Posterior vena cava (tissue), 2 donors: ENCODE results near the gene CBFA2T2. TPM values are rescaled to one million over a fixed set of nuclear protein-coding genes. Genes with fewer than 3 reads are reported as not detected.

Experiments used
- DNase-seq: peaks from one replicate; pipeline ENCODE4 v3.0.0-alpha.2; 2020; ENCODE audit warnings: low spot score
- intact Hi-C, 2 donors: fragments of 100-400 bp; cut with DNase I; formaldehyde crosslinking; loops; one replicate each; pipeline versions ENCODE4 v1.14.1 to v1.14.2; 2022 to 2023
- total RNA-seq, 2 donors: library from RNA; stranded (reverse); fragmentation: NEBNext Ultra II Directional; extraction: Animal tissue kit (Norgen Biotek cat#: 25700); gene quantifications; one replicate each; pipeline ENCODE4 v1.2.1, GENCODE V29; 2021
- donor health status: DM: yes; HTN: yes; CAD: no.
- donor health status: DM: yes; HTN: yes; CAD: no.

CBFA2T2 gene
- total RNA-seq, 2 donors from 2014 or later = 11.0 to 12.0 TPM

DNA sequence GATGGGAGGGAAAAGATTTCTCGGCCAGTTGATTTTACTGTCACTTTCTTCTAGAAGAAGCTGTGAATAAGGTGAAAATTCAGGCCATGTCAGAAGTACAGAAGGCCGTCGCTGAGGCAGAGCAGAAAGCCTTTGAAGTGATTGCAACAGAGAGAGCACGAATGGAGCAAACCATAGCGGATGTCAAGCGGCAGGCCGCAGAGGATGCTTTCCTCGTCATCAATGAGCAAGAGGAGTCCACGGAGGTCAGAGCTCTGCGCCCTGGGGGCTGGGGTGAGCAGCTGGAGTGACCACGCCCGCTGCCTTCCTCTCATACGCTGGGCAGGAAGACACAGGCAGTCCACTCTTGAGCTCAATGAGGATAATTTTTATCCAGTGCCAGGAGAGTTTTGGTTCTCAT lies 150.4 kb downstream of the CBFA2T2 start:
- intact Hi-C loops = loop anchor here in 1 of 2 donors (10.0 kb wide), 1 partner anchor 625 kb away; no protein-coding TSS in a partner anchor
- DNase-seq = no peak

DNA sequence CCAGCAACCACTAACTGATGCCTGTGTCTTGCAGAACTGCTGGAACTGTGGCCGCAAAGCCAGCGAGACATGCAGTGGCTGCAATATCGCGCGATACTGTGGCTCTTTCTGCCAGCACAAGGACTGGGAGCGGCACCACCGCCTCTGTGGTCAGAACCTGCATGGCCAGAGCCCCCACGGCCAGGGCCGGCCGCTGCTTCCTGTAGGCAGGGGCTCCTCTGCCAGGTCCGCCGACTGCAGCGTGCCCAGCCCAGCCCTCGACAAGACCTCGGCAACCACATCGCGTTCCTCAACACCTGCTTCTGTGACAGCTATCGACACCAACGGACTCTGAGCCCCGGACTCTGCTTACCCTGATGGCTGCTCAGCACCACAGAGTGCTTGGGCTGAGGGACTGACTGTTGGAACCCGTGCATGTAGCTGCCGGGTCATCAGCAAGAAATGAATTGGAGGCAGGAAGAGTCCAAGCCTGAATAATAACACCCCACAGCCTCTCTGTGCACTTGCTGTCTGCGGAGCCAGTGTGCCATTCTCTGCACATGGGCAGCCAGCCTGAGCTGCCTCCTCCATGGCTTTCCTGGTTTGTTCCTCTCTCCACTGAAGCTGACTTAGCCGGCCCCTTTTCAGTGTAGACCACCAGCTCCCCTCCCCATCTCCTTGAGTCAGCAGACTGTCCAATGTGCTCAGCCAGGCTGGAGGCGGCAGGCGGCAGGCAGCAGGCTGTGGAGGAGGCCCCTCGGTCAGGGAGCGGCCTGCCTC lies 154.6 kb downstream of the CBFA2T2 start:
- intact Hi-C loops = loop anchor here in 1 of 2 donors (1.0 to 10.0 kb wide), 2 partner anchors 33 to 630 kb away; no protein-coding TSS in a partner anchor
- DNase-seq = no peak

DNA sequence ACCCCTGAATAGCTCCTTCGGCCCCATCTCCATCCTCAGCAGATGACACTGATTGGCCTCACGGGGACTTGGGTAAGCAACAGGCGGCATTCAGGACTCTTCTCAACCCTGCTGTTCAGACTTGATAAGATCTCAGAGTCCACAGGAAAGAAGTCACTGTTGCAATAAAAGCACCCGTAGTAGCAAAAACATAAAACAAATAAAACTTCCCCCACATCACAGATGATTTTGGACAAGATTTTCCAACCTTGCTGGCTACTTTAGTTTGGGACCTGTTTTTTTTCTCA lies 155.1 kb downstream of the CBFA2T2 start:
- intact Hi-C loops = loop anchor here in 1 of 2 donors (1.0 to 10.0 kb wide), 2 partner anchors 34 to 630 kb away; no protein-coding TSS in a partner anchor
- no peak for DNase-seq

DNA sequence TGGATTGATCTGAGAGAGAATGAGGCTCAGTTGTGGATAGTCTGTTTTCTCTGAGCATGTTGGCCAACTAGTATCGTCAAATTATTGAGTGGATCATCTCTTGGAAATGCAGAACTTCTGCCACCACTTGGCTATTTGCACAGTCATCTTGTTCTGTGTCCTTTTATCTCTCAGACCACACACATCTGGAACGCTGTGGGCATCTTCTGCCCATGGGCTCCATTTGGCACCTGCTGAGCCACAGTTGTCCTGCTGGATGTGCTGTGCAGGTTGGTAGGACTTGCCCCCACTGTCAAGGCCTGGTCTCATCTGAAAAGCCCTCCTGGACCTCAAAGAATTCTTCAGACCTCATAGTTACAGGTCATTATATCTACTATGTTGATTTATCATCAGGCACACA lies 155.5 kb downstream of the CBFA2T2 start:
- intact Hi-C loops = loop anchor here in 1 of 2 donors (1.0 to 10.0 kb wide), 2 partner anchors 34 to 631 kb away; no protein-coding TSS in a partner anchor
- no peak for DNase-seq

DNA sequence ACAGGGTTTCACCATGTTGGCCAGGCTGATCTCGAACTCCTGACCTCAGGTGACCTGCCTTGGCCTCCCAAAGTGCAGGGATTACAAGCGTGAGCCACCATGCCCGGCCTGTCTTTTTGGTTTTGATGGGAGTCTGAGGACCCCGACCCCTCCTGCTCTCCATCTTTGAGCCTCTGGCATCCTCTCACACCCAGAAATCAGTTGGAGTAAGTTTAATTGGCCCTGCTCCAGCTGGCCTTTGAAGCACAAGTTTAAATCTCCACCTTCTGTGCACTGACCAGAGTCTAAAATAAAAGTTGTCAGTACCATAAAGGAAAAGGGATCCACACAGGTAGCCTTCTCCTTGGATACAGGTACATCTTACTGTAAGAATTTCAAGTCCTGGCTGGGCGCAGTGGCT lies 156.3 kb downstream of the CBFA2T2 start:
- no peak for DNase-seq
- intact Hi-C loops = loop anchor here in 1 of 2 donors (10.0 kb wide), 1 partner anchor 631 kb away; no protein-coding TSS in a partner anchor

DNA sequence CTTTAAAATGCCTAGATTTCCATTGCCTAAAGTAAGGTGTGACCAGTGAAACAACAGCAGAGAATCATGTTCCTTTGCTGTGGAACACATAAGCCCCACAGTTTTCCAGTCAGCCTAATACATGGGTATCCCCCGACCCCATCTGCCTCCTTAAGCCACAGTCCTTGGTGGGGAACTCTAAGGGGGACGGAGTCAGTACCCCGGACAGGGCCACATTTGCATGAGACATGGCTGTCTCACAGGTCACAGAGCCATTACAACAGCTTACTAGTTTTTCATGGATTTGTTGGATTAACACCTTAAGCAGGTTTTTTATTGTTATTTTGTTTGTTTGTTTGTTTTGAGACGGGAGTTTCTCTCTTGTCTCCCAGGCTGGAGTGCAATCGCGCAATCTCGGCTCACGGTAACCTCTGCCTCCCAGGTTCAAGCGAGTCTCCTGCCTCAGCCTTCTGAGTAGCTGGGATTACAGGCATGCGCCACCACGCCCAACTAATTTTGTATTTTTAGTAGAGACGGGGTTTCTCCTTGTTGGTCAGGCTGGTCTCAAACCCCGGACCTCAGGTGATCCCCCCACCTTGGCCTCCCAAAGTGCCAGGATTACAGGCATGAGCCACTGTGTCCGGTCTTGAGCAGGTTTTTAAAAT lies 157.2 kb downstream of the CBFA2T2 start:
- intact Hi-C loops = loop anchor here in 1 of 2 donors (10.0 kb wide), 1 partner anchor 632 kb away; no protein-coding TSS in a partner anchor
- peak; percentile 43 for DNase-seq

DNA sequence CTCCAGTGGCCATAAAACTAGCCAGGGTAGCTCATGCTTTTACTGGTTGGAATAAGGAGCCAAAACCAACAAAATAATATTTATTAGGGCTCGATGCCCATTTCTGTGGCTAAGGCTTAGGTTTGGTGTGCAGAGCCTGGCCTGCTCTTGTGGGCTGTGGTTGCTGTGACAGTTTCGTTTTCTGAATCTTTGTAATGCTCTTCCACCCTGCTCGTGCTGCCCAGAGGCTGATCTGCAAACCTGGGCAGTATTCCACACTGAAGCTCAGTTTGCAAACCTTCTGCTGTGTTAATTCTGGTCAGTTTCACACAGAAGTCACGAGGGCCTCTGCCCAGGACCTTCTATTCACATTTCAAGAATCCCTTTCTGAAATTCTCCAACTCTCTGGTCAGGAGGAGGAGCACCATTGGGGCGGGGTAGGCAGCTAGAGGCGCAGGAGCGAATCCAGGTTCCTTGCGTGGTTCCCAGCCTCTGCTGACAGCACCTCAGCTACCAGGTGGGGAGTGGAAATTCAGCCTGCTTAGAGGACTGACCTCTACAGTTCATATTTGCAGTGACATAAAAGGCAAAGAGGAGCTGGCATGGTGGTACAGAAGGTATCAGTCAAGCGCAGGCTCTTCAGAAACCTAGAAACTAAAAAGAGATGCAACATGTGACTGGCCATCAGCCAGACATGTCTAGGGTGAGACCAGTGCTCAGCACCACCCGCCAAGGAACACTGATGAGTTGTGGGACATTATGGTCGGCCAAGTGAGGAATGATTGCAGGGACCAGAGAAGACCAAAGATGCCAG lies 157.9 kb downstream of the CBFA2T2 start:
- intact Hi-C loops = loop anchor here in 1 of 2 donors (10.0 kb wide), 1 partner anchor 633 kb away; no protein-coding TSS in a partner anchor
- DNase-seq = peak; percentile 79

DNA sequence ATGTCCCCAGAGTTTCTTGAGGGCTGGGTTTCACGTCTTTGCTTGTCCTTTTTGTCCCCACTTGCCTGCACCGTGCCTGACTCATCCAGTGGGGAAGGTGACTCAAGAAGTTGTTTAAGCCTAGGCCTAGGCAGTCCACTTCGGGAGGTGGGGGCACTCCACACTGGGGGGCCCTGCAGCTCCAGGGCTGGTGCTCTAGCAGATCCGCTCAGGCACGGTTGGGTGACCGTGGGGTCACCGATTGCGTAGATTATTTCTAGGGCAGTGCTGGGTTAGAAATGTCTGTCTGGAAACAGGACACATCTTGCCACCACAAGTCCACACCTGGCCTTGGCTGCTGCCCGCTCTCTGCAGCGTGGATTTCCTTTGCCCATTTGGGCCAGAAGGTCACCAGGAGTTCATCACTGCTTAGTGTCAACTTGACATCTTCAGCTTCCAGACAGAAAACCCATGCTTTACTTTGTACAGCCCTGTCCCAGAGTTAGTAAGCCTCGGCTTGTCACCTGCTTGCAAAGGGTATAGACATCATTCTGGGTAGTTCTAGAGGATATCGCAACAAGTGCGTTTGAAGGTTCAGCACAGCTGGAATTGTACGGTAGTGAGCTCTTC lies 158.6 kb downstream of the CBFA2T2 start:
- DNase-seq = peak; percentile 78
- intact Hi-C loops = loop anchor here in 1 of 2 donors (10.0 kb wide), 1 partner anchor 634 kb away; no protein-coding TSS in a partner anchor

DNA sequence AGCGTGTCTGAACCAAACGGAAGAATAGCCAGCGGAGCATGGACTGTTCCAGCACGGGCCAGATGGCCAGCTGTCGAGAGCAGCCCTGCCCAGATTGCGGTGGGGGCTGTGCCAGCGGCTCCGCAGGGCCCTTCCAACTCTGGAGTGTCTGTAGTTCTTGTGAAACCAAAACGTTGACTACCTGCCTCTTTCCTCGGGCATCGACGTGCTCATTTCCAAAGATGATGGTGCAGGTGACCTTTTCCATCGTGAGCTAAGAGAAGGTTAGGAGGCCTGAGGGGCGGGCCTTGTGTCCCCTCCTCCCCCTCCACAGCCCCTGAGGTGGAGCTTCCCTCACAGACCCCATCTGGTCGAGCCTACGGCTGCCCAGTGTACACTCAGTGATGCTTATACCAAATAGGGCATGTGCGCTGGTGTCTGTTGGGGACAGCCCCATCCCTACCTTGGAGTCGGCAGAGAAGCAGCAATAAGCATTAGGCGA lies 159.3 kb downstream of the CBFA2T2 start:
- intact Hi-C loops = loop anchor here in 1 of 2 donors (10.0 kb wide), 1 partner anchor 634 kb away; no protein-coding TSS in a partner anchor
- peak; percentile 82 for DNase-seq

DNA sequence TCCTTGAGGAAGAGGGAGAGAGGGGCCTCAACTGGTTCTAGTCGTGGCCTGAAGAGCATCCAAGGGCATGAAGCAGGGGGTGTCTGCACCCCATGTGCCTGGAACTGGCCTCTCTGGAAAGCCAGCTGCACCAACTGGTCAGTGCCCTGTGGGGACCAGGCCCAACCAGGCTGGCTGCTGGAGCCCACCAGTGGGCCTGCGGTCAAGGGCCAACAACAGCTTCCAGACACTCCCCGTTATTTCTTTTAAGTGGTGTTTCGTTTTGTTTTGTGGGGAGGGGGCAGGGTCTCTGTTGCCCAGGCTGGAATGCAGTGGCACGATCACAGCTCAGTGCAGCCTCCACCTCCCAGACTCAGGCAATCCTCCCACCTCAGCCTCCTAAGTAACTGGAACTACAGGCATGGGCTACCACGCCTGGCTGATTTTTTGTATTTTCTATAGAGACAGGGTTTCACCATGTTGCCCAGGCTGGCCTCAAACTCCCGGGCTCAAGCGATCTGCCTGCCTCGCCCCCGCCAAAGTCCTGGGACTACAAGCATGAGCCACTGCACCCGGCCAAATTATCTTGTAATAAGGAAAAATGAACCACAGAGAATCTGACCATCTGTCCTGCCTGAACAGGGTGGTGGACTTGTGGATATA lies 160.3 kb downstream of the CBFA2T2 start:
- intact Hi-C loops = loop anchor here (10.0 kb wide), 2 partner anchors 185 to 235 kb away; no protein-coding TSS in a partner anchor
- DNase-seq = peak; percentile 75

DNA sequence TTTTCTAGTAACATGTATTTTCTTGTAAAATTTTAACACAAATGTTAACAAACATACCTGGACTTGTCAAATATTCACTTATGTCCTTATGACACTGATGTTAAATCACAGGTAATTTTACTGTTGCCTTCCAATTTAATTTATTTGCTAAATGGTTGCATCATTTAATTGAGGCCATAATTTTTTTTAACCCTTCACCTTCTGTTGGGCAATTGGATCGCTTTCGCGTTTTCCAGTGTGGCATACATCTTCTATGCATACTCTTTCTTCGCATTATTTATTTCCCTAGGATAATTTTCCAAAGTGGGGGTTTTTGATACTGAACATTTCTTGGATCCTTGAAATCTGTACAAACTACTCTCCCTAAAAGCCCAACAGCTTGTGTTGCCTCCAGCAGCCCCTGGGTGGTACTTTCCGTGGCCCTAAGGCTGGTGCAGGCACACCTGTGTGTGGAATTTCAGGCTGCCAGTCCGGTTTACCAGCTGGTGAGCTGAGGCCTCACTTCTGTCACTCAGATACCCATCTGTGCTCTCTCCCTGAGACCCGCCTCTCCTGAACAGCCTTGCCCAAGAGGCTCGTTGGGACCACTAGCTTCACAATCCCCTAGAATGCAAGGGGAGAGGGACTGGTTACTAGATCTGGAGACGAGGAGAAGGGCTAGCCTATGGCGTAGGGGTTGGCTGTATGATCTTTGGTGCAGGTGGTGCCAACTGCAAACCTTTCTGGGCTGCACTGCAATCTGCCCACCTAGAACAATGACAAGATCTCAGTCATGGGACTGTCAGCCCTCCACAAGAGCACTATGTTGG lies 161.1 kb downstream of the CBFA2T2 start:
- peak; percentile 13 for DNase-seq
- intact Hi-C loops = loop anchor here (10.0 kb wide), 2 partner anchors 186 to 236 kb away; no protein-coding TSS in a partner anchor

DNA sequence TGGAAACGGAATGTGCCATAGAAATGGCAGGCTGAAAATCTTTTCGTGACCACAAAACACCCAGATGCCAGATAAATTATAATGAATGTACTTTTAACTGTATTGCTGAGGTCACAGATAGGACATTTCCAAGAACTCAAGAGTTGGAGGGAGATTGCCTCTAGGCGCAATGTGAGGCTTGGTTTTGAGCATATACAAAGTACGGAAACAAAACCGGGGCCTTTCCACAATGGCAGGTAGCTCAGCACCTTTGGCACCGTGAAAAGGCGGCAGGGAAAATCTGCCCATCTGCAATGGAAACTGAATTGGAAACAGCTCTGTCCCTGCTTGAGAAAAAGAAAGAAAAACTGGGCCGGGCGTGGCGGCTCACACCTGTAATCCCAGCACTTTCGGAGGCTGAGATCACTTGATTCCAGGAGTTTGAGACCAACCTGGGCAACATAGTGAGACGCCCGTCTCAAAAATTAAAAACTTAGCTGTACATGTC lies 161.7 kb downstream of the CBFA2T2 start:
- intact Hi-C loops = loop anchor here (10.0 kb wide), 2 partner anchors 187 to 237 kb away; no protein-coding TSS in a partner anchor
- peak; percentile 32 for DNase-seq

DNA sequence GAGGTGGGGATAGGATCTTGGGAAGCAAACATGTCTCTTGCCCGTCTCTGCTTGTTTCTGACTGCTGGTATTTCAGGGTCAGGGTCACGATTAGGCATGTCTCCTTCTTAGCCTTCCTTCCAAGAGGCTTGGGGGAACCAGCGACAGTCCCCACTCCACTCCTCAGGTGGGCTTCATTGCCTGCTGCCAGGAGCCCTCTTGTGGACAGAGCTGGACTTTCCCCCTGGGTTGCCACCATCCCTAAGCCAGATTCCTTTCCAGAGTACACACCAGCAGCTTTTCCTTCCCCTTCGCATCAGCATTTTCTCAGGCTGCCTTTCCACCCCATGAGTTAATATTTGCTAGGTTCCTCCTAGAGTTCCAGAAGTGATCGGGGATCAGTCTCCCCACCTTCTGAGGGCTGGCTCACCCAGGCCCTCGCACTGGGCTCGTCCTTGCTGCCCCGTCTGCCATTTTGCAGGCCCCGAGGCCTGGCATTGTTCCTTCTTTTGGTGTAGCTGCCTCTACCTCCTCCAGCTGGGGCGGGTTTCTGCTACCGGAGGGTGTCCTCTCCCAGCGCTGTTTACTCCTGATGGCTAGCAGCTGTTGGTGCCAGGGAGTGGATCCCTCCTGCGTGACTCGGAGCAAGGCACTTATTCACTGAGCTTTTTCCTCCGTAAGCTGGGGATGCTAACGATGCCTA lies 163.5 kb downstream of the CBFA2T2 start:
- intact Hi-C loops = loop anchor here (10.0 kb wide), 2 partner anchors 189 to 239 kb away; no protein-coding TSS in a partner anchor
- DNase-seq = peak; percentile 84

DNA sequence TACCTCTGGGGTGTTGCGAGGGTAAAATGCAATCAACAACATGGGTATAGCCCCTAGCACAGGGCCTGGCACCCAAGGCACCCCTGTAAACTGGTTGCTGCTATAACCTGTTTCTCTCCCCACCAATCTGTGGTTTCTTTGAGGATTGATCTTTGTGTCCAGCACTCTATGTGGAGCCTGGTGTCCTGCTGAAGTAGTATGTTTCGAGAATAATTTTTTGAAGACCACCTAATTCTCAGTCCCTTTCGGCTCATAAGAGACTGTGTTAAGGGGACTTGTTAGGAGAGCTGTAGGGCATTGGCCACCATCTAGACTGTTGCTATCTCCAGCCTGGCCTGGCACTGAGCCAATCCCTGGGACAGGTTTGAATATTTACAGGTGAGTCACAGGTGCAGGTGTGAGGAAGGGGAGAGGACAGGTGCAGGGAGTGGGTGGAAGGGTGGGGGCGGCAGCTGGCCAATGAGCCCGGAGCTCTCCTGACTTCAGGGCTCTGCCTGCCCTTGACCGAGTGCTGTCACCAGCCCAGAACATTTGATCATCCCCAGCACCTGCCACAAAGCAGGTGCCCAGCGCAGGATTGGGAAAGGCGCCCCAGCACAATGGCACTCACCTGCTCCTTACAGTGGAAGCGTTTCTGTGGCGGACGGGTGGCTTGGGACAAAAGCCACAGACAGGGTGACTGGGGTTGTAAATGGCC lies 164.2 kb downstream of the CBFA2T2 start:
- intact Hi-C loops = loop anchor here (10.0 kb wide), 2 partner anchors 189 to 239 kb away; no protein-coding TSS in a partner anchor

DNA sequence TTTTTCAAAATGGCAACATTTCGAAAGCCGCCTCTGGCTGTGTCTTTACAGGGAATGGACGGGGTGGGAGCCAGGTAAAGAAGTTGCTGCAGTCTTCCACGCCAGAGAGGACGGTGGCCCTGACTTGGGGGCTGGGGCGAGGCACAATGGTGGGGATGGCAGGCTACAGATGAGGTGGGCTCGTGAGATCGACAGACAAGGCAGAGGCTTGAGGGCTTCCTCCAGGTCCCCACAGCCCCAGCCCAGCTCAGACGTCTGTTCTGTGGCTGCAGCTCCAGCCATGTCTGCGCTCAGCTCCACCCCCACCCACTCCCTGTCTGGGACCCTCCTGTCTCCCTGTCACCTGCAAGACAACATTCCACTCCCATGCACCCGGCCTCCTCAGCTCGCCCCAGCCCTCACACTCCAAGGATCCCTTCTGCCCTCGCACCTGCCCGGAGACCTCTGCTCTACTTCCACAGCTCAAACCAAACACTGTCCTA lies 164.8 kb downstream of the CBFA2T2 start:
- intact Hi-C loops = loop anchor here (5.0 to 10.0 kb wide), 4 partner anchors 190 to 1718 kb away; no protein-coding TSS in a partner anchor
- peak; percentile 66 for DNase-seq

More for the DNA sequence above, 164.2 kb downstream of the CBFA2T2 start:
- peak; percentile 83 for DNase-seq

DNA sequence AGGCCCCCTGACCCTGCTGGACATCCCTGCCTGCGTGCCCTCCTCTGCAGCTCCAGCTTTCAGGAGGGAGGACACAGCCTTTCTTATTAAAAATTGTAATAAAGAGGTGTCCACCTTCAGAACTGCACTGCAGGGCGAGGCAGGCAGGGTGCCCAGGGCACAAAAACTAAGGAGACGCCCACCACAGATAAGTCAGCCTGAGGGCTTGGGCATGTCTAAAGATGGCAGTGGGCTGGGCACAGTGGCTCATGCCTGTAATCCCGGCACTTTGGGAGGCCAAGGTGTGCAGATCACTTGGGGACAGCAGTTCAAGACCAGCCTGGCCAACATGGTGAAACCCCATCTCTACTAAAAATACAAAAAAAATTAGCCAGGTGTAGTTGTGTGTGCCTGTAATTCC lies 165.3 kb downstream of the CBFA2T2 start:
- DNase-seq = peak; percentile 37
- intact Hi-C loops = loop anchor here (5.0 to 10.0 kb wide), 4 partner anchors 190 to 1717 kb away; no protein-coding TSS in a partner anchor
